ENCODE data around the gene NSMCE4A.

DNA sequence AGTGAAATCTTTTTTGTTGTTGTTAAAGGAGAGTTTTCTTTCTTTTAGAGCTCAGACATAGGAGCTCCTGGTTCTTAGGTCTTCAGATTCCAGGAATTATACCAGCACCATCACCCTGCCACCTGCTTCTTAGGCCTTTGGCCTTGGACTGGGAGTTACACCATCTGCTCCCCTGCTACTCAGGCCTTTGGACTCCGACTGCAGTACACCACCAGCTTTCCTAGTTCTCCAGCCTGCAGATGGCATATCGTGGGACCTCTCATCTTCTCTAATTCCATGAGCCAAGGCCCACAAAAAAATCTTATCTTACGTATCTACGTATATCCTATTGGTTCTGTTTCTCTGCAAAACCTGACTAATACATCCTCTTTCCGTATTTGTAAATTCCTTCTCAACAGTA, 8.8 kb upstream of the NSMCE4A start:
- TF ChIP-seq POLR2A (IDR thresholded peaks at IDR 0.05; ENCODE audit: low read depth, low read length) (no peak), TAF1 (IDR thresholded peaks at IDR 0.05; ENCODE audit: low read depth, low read length) (no peak)

All from GM12891 (cell line).